Heart left ventricle (tissue), 16 donors: ENCODE results near the gene PHLPP2. TPM values are rescaled to one million over a fixed set of nuclear protein-coding genes. Genes with fewer than 3 reads are reported as not detected.

Source experiments
- ATAC-seq, 4 donors: fragments of 200-7000 bp; cut with Tn5 transposase; one replicate each; pipeline ENCODE4 v1.9.1; 2020 to 2022; ENCODE audit warnings: moderate library complexity in 4 of 4, mild to moderate bottlenecking in 3 of 4, moderate number of reproducible peaks in 1 of 4
- DNase-seq, 5 donors: peaks; one replicate each; pipeline ENCODE4 v3.0.0-alpha.2; 2020
- H3K27ac ChIP-seq, 12 donors: fragments of 200-600 bp; sonication (generic) in 4 of 12; one replicate each; pipeline versions ENCODE4 v1.5.0 to v1.8.0; 2016 to 2022; ENCODE audit warnings: mild to moderate bottlenecking in 2 of 12
- H3K27me3 ChIP-seq, 9 donors: fragments of 200-600 bp; sonication (generic) in 2 of 9; one replicate each; pipeline versions ENCODE4 v1.5.1 to v1.8.0; 2016 to 2022; ENCODE audit warnings: mild to moderate bottlenecking in 3 of 9
- H3K36me3 ChIP-seq, 9 donors: fragments of 200-600 bp; sonication (generic) in 2 of 9; one replicate each; pipeline versions ENCODE4 v1.5.0 to v1.8.0; 2018 to 2022; ENCODE audit warnings: mild to moderate bottlenecking in 2 of 9
- H3K4me1 ChIP-seq, 12 donors: fragments of 200-600 bp; sonication (generic) in 4 of 12; one replicate each; pipeline versions ENCODE4 v1.5.0 to v1.8.0; 2016 to 2022; ENCODE audit warnings: mild to moderate bottlenecking in 3 of 12
- H3K4me3 ChIP-seq, 12 donors: fragments of 200-600 bp; sonication (generic) in 4 of 12; one replicate each; pipeline versions ENCODE4 v1.5.0 to v1.8.0; 2017 to 2022; ENCODE audit warnings: mild to moderate bottlenecking in 9 of 12, moderate library complexity in 4 of 12
- H3K9me3 ChIP-seq, 12 donors: fragments of 200-600 bp; sonication (generic) in 4 of 12; one replicate each; pipeline versions ENCODE4 v1.5.0 to v1.8.0; 2016 to 2022; ENCODE audit warnings: mild to moderate bottlenecking in 1 of 12
- CTCF ChIP-seq, 12 donors: fragments of 200-600 bp; sonication (generic) in 4 of 12; IDR thresholded peaks; one replicate each; pipeline versions ENCODE4 v1.5.0 to v1.8.0; 2018 to 2022; ENCODE audit warnings: antibody characterized with exemption in 12 of 12, mild to moderate bottlenecking in 5 of 12
- POLR2A ChIP-seq, 2 donors: fragments of 450-650 bp; IDR thresholded peaks; one replicate each; pipeline ENCODE4 v1.6.1; 2017; ENCODE audit warnings: antibody characterized with exemption in 2 of 2, mild to moderate bottlenecking in 2 of 2, moderate library complexity in 2 of 2
- WGBS, 4 donors: extraction: QIAGEN DNeasy Blood & Tissue Kit in 2 of 4; methylation state at CpG; one replicate each; pipeline versions ENCODE4 v1.1.5 to v1.1.7; 2013 to 2018; 5-methylcytosine and 5-hydroxymethylcytosine counted together
- intact Hi-C, 10 donors: fragments of 100-400 bp; cut with DNase I; formaldehyde crosslinking; loops; one replicate each; pipeline versions ENCODE4 v1.11.1 to v1.14.2; 2022
- polyA plus RNA-seq, 2 donors: library from polyadenylated mRNA; stranded (reverse); fragments of 200-250 nt; gene quantifications; one replicate each; pipeline ENCODE4 v1.2.3, GENCODE V29; 2013
- total RNA-seq, 9 donors: library from RNA; depleted of rRNA in 2 of 9; stranded (reverse); fragments of >200 nt in 2 of 9; fragmentation: NEBNext Ultra II Directional in 3 of 9; extraction: Animal tissue kit (Norgen Biotek cat#: 25700) in 3 of 9; gene quantifications; one replicate each; pipeline versions ENCODE4 v1.1.0 to v1.2.4, GENCODE V29; 2016 to 2023
- donor health status: ischemic (EF 13 %, LVEDD 7.1; RV severe dilation, severe dysfunction).
- donor health status: healthy with polysubstance abuse.
- donor health status: DM: no; HTN: yes; CAD: no.
- donor health status: DM: no; HTN: no; CAD: no.
- donor health status: ischemic (EF 25% LVEDD 6.9; RV normal size, moderate dysfunction).
- donor health status: ischemic (EF 25% LVEDD 5.7; RV mildly dilated, moderate dysfunction).
- donor health status: healthy.
- donor health status: DM: yes; HTN: yes; CAD: no.
- donor health status: ischemic (EF 35%, LVEDD 5.7; RV mildly dilated, moderate dysfunction).
- donor health status: nonischemic (EF 11% LVEDD 7.7; RV severe dilation, severe dysfunction).
- donor health status: DM: yes; HTN: yes; CAD: no.
- donor health status: PGD.
- donor health status: ischemic (EF 29% LVEDD 5.4; RV normal size, mild dysfunction).
- donor health status: nonischemic (EF 23%, LVEDD 6.1; RV moderate dilation, normal function).

Gene PHLPP2
- total and polyA plus RNA-seq, 11 donors, result 0.99 to 7.4 (median 3.1) TPM

GRCh38 chr16:71671165-71671564, 53.3 kb downstream of the PHLPP2 start:
- intact Hi-C loops, result no loop called here
- 95 to 98% (median 97%) methylated on average over 3 of the region's 3 CpGs for WGBS, 4 donors
- no peaks in the 10 kb centered on the region for H3K27me3 ChIP-seq

GRCh38 chr16:71670537-71670936, 54.0 kb downstream of the PHLPP2 start:
- TF ChIP-seq CTCF (IDR thresholded peaks at IDR 0.05), result no peak
- no peak for TF ChIP-seq POLR2A (IDR thresholded peaks at IDR 0.05)
- no peaks in the 10 kb centered on the region for H3K9me3 ChIP-seq
- WGBS, 4 donors, result 58 to 77% (median 71%) methylated on average over 4 of the region's 4 CpGs
- intact Hi-C loops, result no loop called here
- no peaks in the 10 kb centered on the region for H3K27me3 ChIP-seq
- H3K4me3 ChIP-seq, result no peak overlapping the region
- H3K36me3 ChIP-seq, result peaks cover 0 to 98% (median 80%) of the 10 kb centered on the region in 9 donors
- no peak for ATAC-seq
- no peak for DNase-seq
- H3K4me1 ChIP-seq, result no peaks in the 10 kb centered on the region
- no peak overlapping the region for H3K27ac ChIP-seq

More at GRCh38 chr16:71671165-71671564, 53.3 kb downstream of the PHLPP2 start:
- DNase-seq, result no peak
- ATAC-seq, result no peak
- Histone ChIP-seq H3K27ac (no peak overlapping the region), H3K4me1 (no peaks in the 10 kb centered on the region), H3K9me3 (no peaks in the 10 kb centered on the region), H3K36me3 (peaks cover 0 to 98% (median 80%) of the 10 kb centered on the region in 9 donors), H3K4me3 (no peak overlapping the region)
- TF ChIP-seq POLR2A (IDR thresholded peaks at IDR 0.05) (no peak), CTCF (IDR thresholded peaks at IDR 0.05) (no peak)

GRCh38 chr16:71669926-71670536, 54.5 kb downstream of the PHLPP2 start:
- Histone ChIP-seq H3K27ac (no peak overlapping the region), H3K9me3 (no peaks in the 10 kb centered on the region), H3K36me3 (peaks cover 0 to 98% (median 80%) of the 10 kb centered on the region in 9 donors), H3K4me1 (no peaks in the 10 kb centered on the region), H3K27me3 (no peaks in the 10 kb centered on the region), H3K4me3 (no peak overlapping the region)
- DNase-seq, result no peak
- no peak for ATAC-seq
- TF ChIP-seq POLR2A (IDR thresholded peaks at IDR 0.05), result no peak
- TF ChIP-seq CTCF (IDR thresholded peaks at IDR 0.05), result no peak
- 89 to 94% (median 91%) methylated on average over 6 of the region's 6 CpGs for WGBS, 4 donors
- intact Hi-C loops, result no loop called here

- ATAC-seq (no peak), DNase-seq (no peak)
- no peak for TF ChIP-seq POLR2A (IDR thresholded peaks at IDR 0.05)
- Histone ChIP-seq H3K4me1 (no peaks in the 10 kb centered on the region), H3K4me3 (no peak overlapping the region), H3K27ac (no peak overlapping the region), H3K27me3 (no peaks in the 10 kb centered on the region), H3K36me3 (peaks cover 4 to 100% (median 82%) of the 10 kb centered on the region in 9 donors), H3K9me3 (no peaks in the 10 kb centered on the region)
- WGBS, 4 donors, result 63 to 80% (median 71%) methylated on average over 4 of the region's 4 CpGs
- intact Hi-C loops, result no loop called here
These were observed 57.4 kb downstream of the PHLPP2 start for GRCh38 chr16:71666928-71667707.
